GM18517 (cell line): Measurements from ENCODE around the gene GPD1.

Source experiments
- ATAC-seq: cut with Tn5 transposase; IDR thresholded peaks from one replicate; pipeline ENCODE4 v1.9.1; 2021; ENCODE audit warnings: mild to moderate bottlenecking, moderate library complexity; ENCODE audit not compliant: unreplicated experiment

GPD1 gene

GRCh38 chr12:50099302-50100008 lies 4.4 kb upstream of the GPD1 start:
- ATAC-seq: no peak

GRCh38 chr12:50100561-50100960 lies 3.2 kb upstream of the GPD1 start:
- ATAC-seq: no peak

GRCh38 chr12:50101663-50102062 lies 2.1 kb upstream of the GPD1 start:
- ATAC-seq: no peak

DNA sequence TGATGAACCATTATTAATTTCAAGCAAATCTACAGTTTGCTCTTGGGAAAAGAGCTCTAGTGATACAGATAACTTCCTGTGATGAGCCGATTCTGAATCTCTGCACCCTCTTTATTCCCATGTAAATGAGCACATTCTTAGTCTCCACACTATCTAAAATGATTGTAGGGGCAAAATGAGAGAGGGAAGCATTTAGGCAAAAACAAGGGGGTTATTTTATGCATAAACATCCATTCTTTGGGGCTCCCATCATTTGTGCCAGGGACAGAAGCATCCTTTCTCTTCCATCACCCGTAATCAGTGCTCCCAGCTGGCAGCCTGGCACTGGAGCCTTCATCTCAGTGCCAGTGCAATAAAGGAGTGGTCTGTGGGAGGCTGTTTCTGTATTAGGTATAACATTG lies 1.7 kb upstream of the GPD1 start:
- ATAC-seq: no peak

- ATAC-seq: no peak
Observed at GRCh38 chr12:50102646-50103309, 1.0 kb upstream of the GPD1 start.

DNA sequence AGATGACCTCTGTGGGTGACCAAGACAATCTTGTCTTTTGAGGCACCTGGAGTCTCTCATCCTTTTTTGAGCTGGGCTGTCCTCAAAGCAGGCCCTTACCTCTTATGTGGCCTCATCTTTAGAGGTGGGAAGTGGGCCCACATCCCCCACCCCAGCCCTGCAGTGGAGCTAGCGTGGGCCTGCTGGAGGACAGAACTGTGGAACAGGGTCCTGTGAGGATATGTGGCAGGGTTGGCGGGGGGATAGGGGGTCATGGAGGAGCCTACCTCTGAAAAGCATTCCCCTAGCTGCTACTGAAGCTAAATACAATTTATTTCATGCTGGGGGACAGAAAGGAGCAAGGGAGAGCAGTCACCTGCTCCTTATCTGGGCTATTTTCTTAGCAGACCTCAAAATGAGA lies 457 bp upstream of the GPD1 start:
- no peak for ATAC-seq

DNA sequence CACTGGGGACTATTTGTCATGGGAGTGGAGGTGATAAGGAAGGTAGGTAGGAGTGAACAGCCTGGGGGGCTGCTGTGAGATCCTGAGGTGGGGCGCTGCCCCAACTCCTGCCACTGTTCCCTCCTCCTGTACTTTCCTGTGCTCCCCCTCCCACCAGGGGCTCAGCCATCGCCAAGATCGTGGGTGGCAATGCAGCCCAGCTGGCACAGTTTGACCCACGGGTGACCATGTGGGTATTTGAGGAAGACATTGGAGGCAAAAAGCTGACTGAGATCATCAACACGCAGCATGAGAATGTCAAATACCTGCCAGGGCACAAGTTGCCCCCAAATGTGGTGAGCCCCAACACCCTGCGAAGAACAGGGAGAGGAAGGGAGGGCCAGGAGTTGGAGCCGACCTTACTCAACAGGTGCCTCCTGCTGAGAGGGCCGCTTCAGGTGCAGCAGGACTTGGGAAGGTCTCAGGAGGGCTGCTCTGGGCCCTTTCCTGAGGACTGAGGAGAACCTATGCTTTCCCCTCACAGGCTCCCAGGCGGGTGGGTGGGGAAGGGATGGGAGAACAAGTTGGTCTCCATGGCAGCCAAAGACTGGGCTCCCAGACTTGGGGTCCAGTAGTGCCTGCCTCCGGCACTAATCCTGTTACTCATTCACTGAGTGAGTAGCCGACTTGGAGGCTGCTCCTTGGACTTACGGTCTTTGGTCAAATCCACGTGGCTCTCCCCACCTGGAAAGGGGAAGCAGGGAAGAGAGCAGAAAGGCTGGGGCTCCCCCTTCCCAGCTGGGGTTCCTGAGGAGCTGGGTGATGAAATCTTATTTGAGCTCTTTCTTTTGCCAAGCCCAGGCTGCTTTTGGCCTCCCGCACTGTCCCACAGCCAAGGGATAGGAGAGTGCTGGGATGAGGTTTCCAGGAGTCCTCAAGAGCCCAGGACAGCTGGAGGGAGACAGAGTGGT lies 884 bp downstream of the GPD1 start:
- ATAC-seq: no peak

DNA sequence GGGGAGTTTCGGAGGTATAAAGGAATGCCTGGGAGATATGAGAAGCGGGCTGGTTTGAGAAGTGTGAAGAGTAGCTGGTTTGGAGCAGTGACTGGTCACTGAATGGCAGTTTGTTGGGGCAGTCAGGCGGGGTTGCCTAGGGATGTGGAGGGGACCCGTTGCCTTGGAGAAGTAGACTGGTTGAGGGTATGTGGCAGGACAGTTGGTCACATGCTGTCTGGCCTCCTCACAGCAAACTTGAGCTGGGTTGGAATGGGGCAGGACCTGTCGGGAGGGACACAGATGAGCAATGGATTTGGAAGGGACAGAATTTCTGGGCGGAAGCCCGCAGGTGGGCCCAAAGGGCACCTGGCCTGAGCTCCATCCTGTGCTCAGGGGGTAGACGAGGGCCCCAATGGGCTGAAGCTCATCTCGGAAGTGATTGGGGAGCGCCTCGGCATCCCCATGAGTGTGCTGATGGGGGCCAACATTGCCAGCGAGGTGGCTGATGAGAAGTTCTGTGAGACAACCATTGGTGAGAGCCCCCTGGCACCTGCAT lies 2.2 kb downstream of the GPD1 start:
- ATAC-seq: no peak

DNA sequence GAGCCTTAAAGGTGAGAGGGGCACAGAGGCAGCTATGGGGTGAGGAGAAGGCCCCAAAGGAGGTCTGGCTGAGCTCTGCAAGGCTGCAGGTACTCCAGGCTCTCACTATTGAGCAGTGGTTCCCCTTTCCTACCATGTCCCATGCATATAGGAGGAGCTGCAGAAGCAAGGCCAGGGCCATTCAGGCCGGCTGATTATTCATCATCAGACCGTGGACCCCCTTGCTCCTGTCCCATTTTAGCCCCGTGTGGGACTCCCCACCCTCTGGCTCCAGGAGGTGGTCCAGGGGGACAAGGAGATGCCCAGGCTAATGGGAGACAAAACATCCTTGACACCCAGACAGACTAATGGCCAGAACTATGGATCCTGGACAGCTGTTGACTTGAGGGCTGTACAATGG lies 3.1 kb downstream of the GPD1 start:
- ATAC-seq: no peak

- ATAC-seq: no peak
Observed at GRCh38 chr12:50107416-50108268, 3.8 kb downstream of the GPD1 start.

GRCh38 chr12:50109319-50109718 lies 5.5 kb downstream of the GPD1 start:
- no peak for ATAC-seq

GRCh38 chr12:50110127-50110761 lies 6.4 kb downstream of the GPD1 start:
- ATAC-seq: no peak

GRCh38 chr12:50110762-50111351 lies 7.0 kb downstream of the GPD1 start:
- ATAC-seq: no peak

GRCh38 chr12:50111395-50111692 lies 7.5 kb downstream of the GPD1 start:
- ATAC-seq: no peak

DNA sequence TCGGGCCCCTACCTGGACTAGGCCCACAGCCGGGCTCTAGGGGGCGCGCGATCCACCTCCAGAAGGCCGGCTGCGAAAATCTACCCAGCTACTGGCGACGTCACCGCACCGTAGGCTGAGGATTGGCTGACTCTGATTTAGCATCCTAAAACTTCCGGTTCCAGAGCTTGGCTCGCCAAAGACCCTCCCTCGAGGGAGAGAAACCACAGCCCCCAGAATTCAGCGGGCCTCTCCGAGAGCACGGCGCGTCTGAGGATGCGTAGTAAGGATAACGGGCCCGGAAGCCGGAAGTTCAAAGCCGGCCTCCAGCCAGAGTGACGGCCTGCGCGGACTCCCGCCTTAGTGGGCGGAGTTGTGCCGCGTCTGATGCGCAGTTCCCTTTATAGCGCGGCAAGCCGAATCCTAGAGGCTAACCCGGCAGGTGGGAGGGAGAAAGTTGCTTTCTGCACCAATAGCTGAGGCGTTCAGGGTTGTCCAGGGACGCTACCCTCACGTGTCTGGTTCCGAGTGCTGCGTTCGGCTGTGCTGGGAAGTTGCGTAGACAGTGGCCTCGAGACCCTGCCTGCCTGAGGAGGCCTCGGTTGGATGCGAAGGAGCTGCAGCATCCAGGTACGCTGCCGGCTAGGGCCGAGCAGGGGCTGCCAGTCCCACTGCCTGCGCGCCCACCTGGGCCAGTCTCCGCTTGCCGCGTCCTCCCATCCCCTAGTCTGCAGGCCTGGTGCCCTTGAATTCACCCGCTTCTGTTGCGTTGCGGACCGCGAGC lies 8.1 kb downstream of the GPD1 start, which contains the start of gene COX14:
Gene COX14 (plus strand): TSS at position 544 of the 763 bp plus-strand sequence. CDS start 7,808 bp downstream, outside the sequence.
- ATAC-seq: peak; percentile 90

- ATAC-seq: peak; percentile 0
Observed at GRCh38 chr12:50112456-50113218, 8.8 kb downstream of the GPD1 start.

- no peak for ATAC-seq
Observed at GRCh38 chr12:50117057-50117622, 13.3 kb downstream of the GPD1 start.

- no peak for ATAC-seq
Observed at GRCh38 chr12:50119387-50119786, 15.6 kb downstream of the GPD1 start.
